Measurements from ENCODE around the gene ANP32E.
A peak's percentile ranks its signal among the peaks of the same experiment; 100 is the strongest.

Gene ANP32E

DNA sequence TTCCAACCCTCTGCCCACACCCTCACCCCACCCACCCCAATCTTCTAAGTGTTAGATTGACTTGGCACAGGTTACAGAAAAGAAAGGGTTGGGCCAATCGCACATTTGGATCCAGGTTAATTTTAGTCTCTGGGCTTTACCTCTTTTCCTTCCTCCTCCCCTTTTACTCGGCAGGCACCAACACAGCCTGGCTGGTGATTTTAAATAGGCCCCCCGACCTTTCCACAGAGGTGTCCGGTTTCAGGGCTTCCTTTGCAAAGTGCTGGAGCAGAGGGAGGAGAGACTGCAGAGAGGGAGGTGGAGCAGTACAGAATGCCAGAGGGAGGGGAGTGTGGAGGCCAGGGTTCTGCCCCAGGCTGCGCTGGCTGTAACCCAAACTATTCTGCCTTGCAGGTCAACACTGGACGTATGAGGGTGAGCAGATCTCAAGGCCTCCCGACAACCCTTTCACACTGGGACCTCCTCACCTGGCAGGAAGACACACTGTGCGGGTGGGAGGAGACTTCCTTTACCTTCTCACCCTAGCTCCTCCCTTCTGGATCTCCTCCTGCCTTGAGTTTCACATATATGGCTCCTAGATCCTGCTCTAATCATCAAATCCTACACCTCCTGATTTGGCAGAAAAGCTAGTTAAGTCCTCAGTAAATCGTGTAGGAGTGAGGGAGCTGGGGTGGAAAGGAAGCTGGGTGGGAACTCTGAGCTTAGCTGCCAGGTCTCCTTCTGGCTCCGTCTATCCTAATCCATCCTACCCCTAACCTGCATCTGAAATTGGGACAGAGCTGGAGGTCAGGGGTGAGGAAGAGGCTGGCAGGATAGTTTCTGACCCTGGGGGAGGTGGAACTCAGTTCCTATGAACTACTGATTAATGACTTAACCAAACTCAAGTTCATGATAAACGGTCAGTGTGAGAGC is 24.1 kb upstream of the ANP32E start:
- no peak overlapping the region for H4K8ac ChIP-seq (ENCODE audit: low read depth, low read length)
- H3K18ac ChIP-seq (ENCODE audit: low read length), result peak overlapping the region; percentile 96
- H3K4me3 ChIP-seq (ENCODE audit: low read length), result peak overlapping the region; percentile 18
- H3K4me2 ChIP-seq (ENCODE audit: low read length), result peak overlapping the region; percentile 48
- peak overlapping the region; percentile 88 for H3K9ac ChIP-seq (ENCODE audit: low read length)
- H4K5ac ChIP-seq (ENCODE audit: low read length), result no peak overlapping the region
- peaks cover 2% of the 10 kb centered on the region for H3K36me3 ChIP-seq (ENCODE audit: control insufficient read depth, insufficient read depth, low read length)
- peak overlapping the region; percentile 90 for H3K56ac ChIP-seq (ENCODE audit: low read length)
- peak overlapping the region; percentile 81 for H2BK5ac ChIP-seq (ENCODE audit: low read length)
- H3K4me1 ChIP-seq (ENCODE audit: control insufficient read depth, low read depth, low read length), result peaks cover 9% of the 10 kb centered on the region
- WGBS (ENCODE audit: extremely low coverage, insufficient coverage, low lambda C conversion rate), result no CpG with 5 or more reads among the region's 11 CpGs
- H2BK120ac ChIP-seq (ENCODE audit: low read depth, low read length), result peak overlapping the region; percentile 62
- no peak overlapping the region for H2AK5ac ChIP-seq (ENCODE audit: low read length)
- H2BK15ac ChIP-seq (replicated peaks; ENCODE audit: low read depth), result no peak overlapping the region
- peak overlapping the region; percentile 56 for H3K4ac ChIP-seq (ENCODE audit: low read depth, low read length)
- no peaks in the 10 kb centered on the region for H3K27me3 ChIP-seq (ENCODE audit: insufficient read depth, low read length, poor library complexity)
- peak; percentile 94 for DNase-seq
- H3K23ac ChIP-seq (ENCODE audit: low read length), result no peak overlapping the region
- H3K79me2 ChIP-seq (ENCODE audit: control insufficient read depth, insufficient read depth, low read length), result peaks cover 7% of the 10 kb centered on the region
- H3K79me1 ChIP-seq (ENCODE audit: low read length), result peaks cover 7% of the 10 kb centered on the region
- peak overlapping the region; percentile 88 for H3K27ac ChIP-seq (ENCODE audit: low read depth, low read length)

DNA sequence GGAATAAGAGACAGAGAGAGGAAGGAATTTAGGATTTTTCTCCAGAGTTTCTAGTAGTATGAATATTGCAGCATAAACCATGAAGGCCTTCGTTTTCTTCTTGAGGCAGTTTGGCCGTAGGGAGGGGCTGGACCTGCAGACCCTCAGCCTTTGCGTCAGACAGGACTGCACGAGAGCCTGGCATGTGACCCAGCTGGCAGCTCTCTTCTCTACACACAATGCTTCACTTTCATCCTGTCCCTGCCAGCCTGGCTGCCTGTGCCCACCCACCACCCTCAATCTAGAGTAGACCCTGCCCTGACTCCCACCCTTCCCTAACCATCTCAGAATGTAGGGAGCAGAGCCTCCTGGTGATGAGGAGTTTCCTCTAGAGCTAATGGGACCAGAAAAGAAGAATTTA is 23.3 kb upstream of the ANP32E start:
- H3K4me2 ChIP-seq (ENCODE audit: low read length), result peak overlapping the region; percentile 48
- H4K8ac ChIP-seq (ENCODE audit: low read depth, low read length), result no peak overlapping the region
- H3K79me1 ChIP-seq (ENCODE audit: low read length), result peaks cover 6% of the 10 kb centered on the region
- H3K23ac ChIP-seq (ENCODE audit: low read length), result no peak overlapping the region
- H3K27me3 ChIP-seq (ENCODE audit: insufficient read depth, low read length, poor library complexity), result no peaks in the 10 kb centered on the region
- peak overlapping the region; percentile 88 for H3K27ac ChIP-seq (ENCODE audit: low read depth, low read length)
- no CpG with 5 or more reads among the region's 4 CpGs for WGBS (ENCODE audit: extremely low coverage, insufficient coverage, low lambda C conversion rate)
- peak overlapping the region; percentile 90 for H3K56ac ChIP-seq (ENCODE audit: low read length)
- H3K79me2 ChIP-seq (ENCODE audit: control insufficient read depth, insufficient read depth, low read length), result peaks cover 7% of the 10 kb centered on the region
- H2AK5ac ChIP-seq (ENCODE audit: low read length), result peak overlapping the region; percentile 12
- peak overlapping the region; percentile 96 for H3K18ac ChIP-seq (ENCODE audit: low read length)
- no peaks in the 10 kb centered on the region for H3K36me3 ChIP-seq (ENCODE audit: control insufficient read depth, insufficient read depth, low read length)
- peak overlapping the region; percentile 56 for H3K4ac ChIP-seq (ENCODE audit: low read depth, low read length)
- H4K5ac ChIP-seq (ENCODE audit: low read length), result no peak overlapping the region
- DNase-seq, result no peak
- H3K4me1 ChIP-seq (ENCODE audit: control insufficient read depth, low read depth, low read length), result peaks cover 9% of the 10 kb centered on the region
- peak overlapping the region; percentile 81 for H2BK5ac ChIP-seq (ENCODE audit: low read length)
- H2BK120ac ChIP-seq (ENCODE audit: low read depth, low read length), result peak overlapping the region; percentile 62
- H2BK15ac ChIP-seq (replicated peaks; ENCODE audit: low read depth), result no peak overlapping the region
- H3K9ac ChIP-seq (ENCODE audit: low read length), result peak overlapping the region; percentile 88
- peak overlapping the region; percentile 18 for H3K4me3 ChIP-seq (ENCODE audit: low read length)

GRCh38 chr1:150257624-150258585 is 22.0 kb upstream of the ANP32E start, which contains the start of gene CA14:
CA14 (plus strand) TSS chr1:150257774; CDS start chr1:150258129, 355 bp downstream.
- peak within 1 kb of the TSS; percentile 88 for H3K4ac ChIP-seq (ENCODE audit: low read depth, low read length)
- peak within 1 kb of the TSS; percentile 90 for H3K56ac ChIP-seq (ENCODE audit: low read length)
- H3K27ac ChIP-seq (ENCODE audit: low read depth, low read length), result peak within 1 kb of the TSS; percentile 88
- no peak within 1 kb of the TSS for H4K8ac ChIP-seq (ENCODE audit: low read depth, low read length)
- peak within 1 kb of the TSS; percentile 48 for H3K4me2 ChIP-seq (ENCODE audit: low read length)
- peak within 1 kb of the TSS; percentile 95 for H2AK5ac ChIP-seq (ENCODE audit: low read length)
- DNase-seq, result peak; percentile 86
- H2BK15ac ChIP-seq (replicated peaks; ENCODE audit: low read depth), result no peak within 1 kb of the TSS
- H3K36me3 ChIP-seq (ENCODE audit: control insufficient read depth, insufficient read depth, low read length), result no peaks in the 10 kb centered on the region
- H3K79me1 ChIP-seq (ENCODE audit: low read length), result peaks cover 6% of the 10 kb centered on the region
- peak within 1 kb of the TSS; percentile 54 for H2BK120ac ChIP-seq (ENCODE audit: low read depth, low read length)
- H4K5ac ChIP-seq (ENCODE audit: low read length), result no peak within 1 kb of the TSS
- H3K79me2 ChIP-seq (ENCODE audit: control insufficient read depth, insufficient read depth, low read length), result peaks cover 7% of the 10 kb centered on the region
- no CpG with 5 or more reads among the region's 13 CpGs for WGBS (ENCODE audit: extremely low coverage, insufficient coverage, low lambda C conversion rate)
- H3K9ac ChIP-seq (ENCODE audit: low read length), result peak within 1 kb of the TSS; percentile 88
- peaks cover 9% of the 10 kb centered on the region for H3K4me1 ChIP-seq (ENCODE audit: control insufficient read depth, low read depth, low read length)
- peak within 1 kb of the TSS; percentile 96 for H3K18ac ChIP-seq (ENCODE audit: low read length)
- no peaks in the 10 kb centered on the region for H3K27me3 ChIP-seq (ENCODE audit: insufficient read depth, low read length, poor library complexity)
- H2BK5ac ChIP-seq (ENCODE audit: low read length), result peak within 1 kb of the TSS; percentile 94
- H3K23ac ChIP-seq (ENCODE audit: low read length), result peak within 1 kb of the TSS; percentile 3
- peak within 1 kb of the TSS; percentile 55 for H3K4me3 ChIP-seq (ENCODE audit: low read length)

GRCh38 chr1:150256554-150257341 is 20.8 kb upstream of the ANP32E start:
- no peak overlapping the region for H4K5ac ChIP-seq (ENCODE audit: low read length)
- H3K23ac ChIP-seq (ENCODE audit: low read length), result no peak overlapping the region
- peaks cover 9% of the 10 kb centered on the region for H3K4me1 ChIP-seq (ENCODE audit: control insufficient read depth, low read depth, low read length)
- H3K79me2 ChIP-seq (ENCODE audit: control insufficient read depth, insufficient read depth, low read length), result peaks cover 7% of the 10 kb centered on the region
- H3K9ac ChIP-seq (ENCODE audit: low read length), result peak overlapping the region; percentile 88
- no peak overlapping the region for H2BK15ac ChIP-seq (replicated peaks; ENCODE audit: low read depth)
- peaks cover 6% of the 10 kb centered on the region for H3K79me1 ChIP-seq (ENCODE audit: low read length)
- peak overlapping the region; percentile 48 for H3K4me2 ChIP-seq (ENCODE audit: low read length)
- peak overlapping the region; percentile 55 for H3K4me3 ChIP-seq (ENCODE audit: low read length)
- no peaks in the 10 kb centered on the region for H3K36me3 ChIP-seq (ENCODE audit: control insufficient read depth, insufficient read depth, low read length)
- H2BK5ac ChIP-seq (ENCODE audit: low read length), result peak overlapping the region; percentile 94
- peak overlapping the region; percentile 88 for H3K4ac ChIP-seq (ENCODE audit: low read depth, low read length)
- WGBS (ENCODE audit: extremely low coverage, insufficient coverage, low lambda C conversion rate), result no CpG with 5 or more reads among the region's 14 CpGs
- peak overlapping the region; percentile 12 for H2AK5ac ChIP-seq (ENCODE audit: low read length)
- peak overlapping the region; percentile 88 for H3K27ac ChIP-seq (ENCODE audit: low read depth, low read length)
- H3K56ac ChIP-seq (ENCODE audit: low read length), result peak overlapping the region; percentile 90
- H2BK120ac ChIP-seq (ENCODE audit: low read depth, low read length), result peak overlapping the region; percentile 54
- no peaks in the 10 kb centered on the region for H3K27me3 ChIP-seq (ENCODE audit: insufficient read depth, low read length, poor library complexity)
- peak; percentile 85 for DNase-seq
- no peak overlapping the region for H4K8ac ChIP-seq (ENCODE audit: low read depth, low read length)
- peak overlapping the region; percentile 77 for H3K18ac ChIP-seq (ENCODE audit: low read length)

GRCh38 chr1:150256198-150256553 is 20.3 kb upstream of the ANP32E start:
- H4K8ac ChIP-seq (ENCODE audit: low read depth, low read length), result no peak overlapping the region
- H3K27ac ChIP-seq (ENCODE audit: low read depth, low read length), result peak overlapping the region; percentile 88
- H3K4me3 ChIP-seq (ENCODE audit: low read length), result no peak overlapping the region
- no peak overlapping the region for H4K5ac ChIP-seq (ENCODE audit: low read length)
- H3K4me1 ChIP-seq (ENCODE audit: control insufficient read depth, low read depth, low read length), result peaks cover 9% of the 10 kb centered on the region
- no peak overlapping the region for H3K23ac ChIP-seq (ENCODE audit: low read length)
- peak overlapping the region; percentile 77 for H3K18ac ChIP-seq (ENCODE audit: low read length)
- H3K9ac ChIP-seq (ENCODE audit: low read length), result peak overlapping the region; percentile 88
- peak; percentile 81 for DNase-seq
- no CpG with 5 or more reads among the region's 1 CpG for WGBS (ENCODE audit: extremely low coverage, insufficient coverage, low lambda C conversion rate)
- H2BK5ac ChIP-seq (ENCODE audit: low read length), result peak overlapping the region; percentile 65
- peak overlapping the region; percentile 90 for H3K56ac ChIP-seq (ENCODE audit: low read length)
- H3K79me1 ChIP-seq (ENCODE audit: low read length), result peaks cover 4% of the 10 kb centered on the region
- H3K27me3 ChIP-seq (ENCODE audit: insufficient read depth, low read length, poor library complexity), result no peaks in the 10 kb centered on the region
- H3K4ac ChIP-seq (ENCODE audit: low read depth, low read length), result peak overlapping the region; percentile 88
- no peak overlapping the region for H2BK15ac ChIP-seq (replicated peaks; ENCODE audit: low read depth)
- peak overlapping the region; percentile 18 for H3K4me2 ChIP-seq (ENCODE audit: low read length)
- H2AK5ac ChIP-seq (ENCODE audit: low read length), result peak overlapping the region; percentile 12
- H2BK120ac ChIP-seq (ENCODE audit: low read depth, low read length), result peak overlapping the region; percentile 47
- H3K36me3 ChIP-seq (ENCODE audit: control insufficient read depth, insufficient read depth, low read length), result no peaks in the 10 kb centered on the region
- peaks cover 7% of the 10 kb centered on the region for H3K79me2 ChIP-seq (ENCODE audit: control insufficient read depth, insufficient read depth, low read length)

All from mesendoderm (in vitro differentiated cells).